Measurements from ENCODE around the gene DTNB. TPM values are rescaled to one million over a fixed set of nuclear protein-coding genes. Genes with fewer than 3 reads are reported as not detected.

The DTNB gene
- total RNA-seq, 4 donors from 2014 or later, result 5.2 to 9.9 (median 9.2) TPM

DNA sequence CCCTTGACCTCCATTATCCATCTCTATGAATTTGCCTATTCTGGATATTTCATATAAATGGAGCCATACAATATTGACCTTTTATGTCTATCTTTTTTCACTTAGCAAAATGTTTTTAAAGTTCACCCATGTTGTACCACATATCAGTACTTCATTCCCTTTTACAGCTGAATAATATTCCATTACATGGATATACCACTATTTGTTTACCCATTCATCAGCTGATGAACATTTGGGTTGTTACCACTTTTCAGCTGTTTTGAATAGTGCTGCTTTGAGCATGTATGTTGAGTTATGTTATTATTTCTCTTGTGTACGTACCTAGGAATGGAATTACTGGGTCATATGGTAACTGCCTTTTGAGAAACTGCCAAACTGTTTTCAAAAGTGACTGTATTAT is 238.0 kb downstream of the DTNB start:
- DNase-seq (ENCODE audit: low spot score) (no peak), ATAC-seq (ENCODE audit: low FRiP score) (no peak)
- TF ChIP-seq, protein P1, sequence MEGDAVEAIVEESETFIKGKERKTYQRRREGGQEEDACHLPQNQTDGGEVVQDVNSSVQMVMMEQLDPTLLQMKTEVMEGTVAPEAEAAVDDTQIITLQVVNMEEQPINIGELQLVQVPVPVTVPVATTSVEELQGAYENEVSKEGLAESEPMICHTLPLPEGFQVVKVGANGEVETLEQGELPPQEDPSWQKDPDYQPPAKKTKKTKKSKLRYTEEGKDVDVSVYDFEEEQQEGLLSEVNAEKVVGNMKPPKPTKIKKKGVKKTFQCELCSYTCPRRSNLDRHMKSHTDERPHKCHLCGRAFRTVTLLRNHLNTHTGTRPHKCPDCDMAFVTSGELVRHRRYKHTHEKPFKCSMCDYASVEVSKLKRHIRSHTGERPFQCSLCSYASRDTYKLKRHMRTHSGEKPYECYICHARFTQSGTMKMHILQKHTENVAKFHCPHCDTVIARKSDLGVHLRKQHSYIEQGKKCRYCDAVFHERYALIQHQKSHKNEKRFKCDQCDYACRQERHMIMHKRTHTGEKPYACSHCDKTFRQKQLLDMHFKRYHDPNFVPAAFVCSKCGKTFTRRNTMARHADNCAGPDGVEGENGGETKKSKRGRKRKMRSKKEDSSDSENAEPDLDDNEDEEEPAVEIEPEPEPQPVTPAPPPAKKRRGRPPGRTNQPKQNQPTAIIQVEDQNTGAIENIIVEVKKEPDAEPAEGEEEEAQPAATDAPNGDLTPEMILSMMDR (IDR thresholded peaks at IDR 0.05), result no peak

DNA sequence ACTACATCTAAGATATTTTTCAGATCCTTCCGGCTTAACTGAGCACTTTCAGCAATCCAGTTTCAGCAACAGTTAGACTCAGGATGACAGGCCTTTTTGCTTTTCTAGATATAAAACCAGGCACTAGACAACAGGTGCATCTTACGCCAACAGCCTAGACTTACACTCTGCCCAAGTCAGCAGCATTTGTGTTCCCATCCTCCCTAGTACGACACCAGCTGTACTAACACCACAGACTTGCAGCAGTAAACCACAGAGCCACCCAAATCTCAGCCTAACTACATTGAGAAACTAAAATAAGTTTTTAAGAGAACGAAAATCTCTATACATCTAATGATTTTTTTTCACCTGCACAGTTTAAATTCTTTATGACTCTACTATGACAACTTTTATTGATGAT is 241.8 kb downstream of the DTNB start:
- no peak for DNase-seq (ENCODE audit: low spot score)
- TF ChIP-seq, protein P1 (IDR thresholded peaks at IDR 0.05), result no peak
- ATAC-seq (ENCODE audit: low FRiP score), result no peak

DNA sequence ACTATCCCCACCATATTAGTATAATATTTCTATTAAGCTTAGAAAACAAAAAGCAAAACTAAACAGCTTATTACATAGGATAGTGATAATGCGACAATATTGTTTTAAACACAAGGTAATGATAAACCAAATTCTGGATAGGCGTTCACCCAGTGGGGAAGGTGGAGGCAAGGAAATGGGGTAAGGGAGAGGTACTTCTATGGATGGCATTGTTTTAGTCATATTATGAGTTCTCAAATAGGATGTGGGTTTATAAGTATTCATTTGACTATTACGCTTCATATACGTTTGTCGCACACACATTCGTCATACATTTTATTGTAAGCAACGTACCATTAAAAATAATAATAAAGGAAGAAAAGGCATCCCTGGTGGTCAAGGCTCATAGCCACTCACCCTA is 242.8 kb downstream of the DTNB start:
- TF ChIP-seq, protein P1 (IDR thresholded peaks at IDR 0.05), result no peak
- no peak for DNase-seq (ENCODE audit: low spot score)
- no peak for ATAC-seq (ENCODE audit: low FRiP score)

DNA sequence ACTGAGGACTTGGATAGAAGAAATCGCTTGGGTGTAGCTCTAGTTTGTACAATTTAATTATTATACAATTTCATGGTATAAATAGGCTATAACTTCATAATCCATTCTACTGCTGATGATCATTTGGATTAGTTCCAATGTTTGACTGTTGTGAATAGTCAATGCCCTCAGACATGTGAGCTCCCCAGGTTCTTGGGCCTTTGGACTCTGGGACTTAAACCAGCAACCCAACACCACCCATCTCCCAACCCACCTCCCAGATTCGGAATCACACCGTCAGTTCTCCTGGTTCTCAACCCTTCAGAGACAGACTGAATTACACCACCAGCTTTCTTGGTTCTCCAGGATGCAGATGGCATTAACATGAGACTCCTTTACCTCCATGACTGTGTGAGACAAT is 247.1 kb downstream of the DTNB start:
- TF ChIP-seq, protein P1 (IDR thresholded peaks at IDR 0.05), result no peak
- ATAC-seq (ENCODE audit: low FRiP score) (no peak), DNase-seq (ENCODE audit: low spot score) (no peak)

DNA sequence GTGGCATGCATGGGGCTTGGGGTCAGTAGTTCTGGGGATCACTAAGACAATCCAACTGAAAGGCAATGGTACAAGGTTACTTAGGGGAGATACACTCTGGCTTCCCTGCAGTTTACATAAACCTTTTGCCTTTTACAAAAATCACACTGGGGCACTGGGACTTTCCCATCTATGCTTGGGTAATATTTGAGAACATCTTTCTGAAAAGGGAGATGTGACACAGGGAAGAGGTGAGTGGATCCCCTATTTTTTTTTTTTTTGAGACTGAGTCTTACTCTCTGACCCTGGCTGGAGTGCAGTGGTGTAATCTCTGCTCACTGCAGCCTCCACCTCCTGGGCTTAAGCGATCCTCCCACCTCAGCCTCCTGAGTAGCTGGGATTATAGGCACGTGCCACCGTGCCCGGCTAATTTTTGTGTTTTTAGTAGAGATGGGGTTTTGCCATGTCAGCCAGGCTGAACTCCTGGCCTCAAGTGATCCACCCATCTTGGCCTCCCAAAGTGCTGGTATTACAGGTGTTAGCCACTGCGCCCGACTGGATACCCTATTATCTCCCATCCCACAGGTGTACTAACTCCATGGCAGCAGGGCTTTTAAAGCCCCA is 248.8 kb downstream of the DTNB start:
- ATAC-seq (ENCODE audit: low FRiP score), result no peak
- DNase-seq (ENCODE audit: low spot score), result no peak
- TF ChIP-seq, protein P1 (IDR thresholded peaks at IDR 0.05), result no peak

DNA sequence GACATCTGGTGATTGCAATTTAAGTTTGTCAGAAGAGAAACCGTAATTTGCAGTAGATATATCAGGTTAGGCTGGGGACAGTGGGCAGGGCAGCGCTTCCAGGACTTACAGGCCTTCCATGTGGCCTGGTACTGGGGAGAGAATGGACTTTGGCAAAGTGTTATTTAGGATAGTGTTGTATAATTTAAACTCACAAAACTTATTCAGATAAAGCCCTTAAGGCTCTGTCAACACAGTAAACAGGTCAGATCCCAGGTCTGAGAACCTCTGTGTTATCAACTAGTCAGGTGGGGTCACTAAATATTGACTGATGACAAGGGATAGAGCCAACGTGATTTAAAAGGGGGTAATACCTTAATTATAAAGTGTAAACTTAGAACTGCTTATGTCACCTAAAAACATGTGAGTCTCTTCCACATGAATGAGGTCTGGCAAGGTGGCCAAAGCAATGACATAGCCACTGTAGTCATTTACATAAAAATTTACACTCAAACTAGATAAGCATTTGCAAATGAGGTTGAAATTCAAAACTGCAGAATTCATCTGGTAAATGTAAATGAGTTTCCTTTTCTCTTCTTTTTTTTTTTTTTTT is 251.5 kb downstream of the DTNB start:
- TF ChIP-seq, protein P1 (IDR thresholded peaks at IDR 0.05), result no peak
- DNase-seq (ENCODE audit: low spot score) (no peak), ATAC-seq (ENCODE audit: low FRiP score) (no peak)

DNA sequence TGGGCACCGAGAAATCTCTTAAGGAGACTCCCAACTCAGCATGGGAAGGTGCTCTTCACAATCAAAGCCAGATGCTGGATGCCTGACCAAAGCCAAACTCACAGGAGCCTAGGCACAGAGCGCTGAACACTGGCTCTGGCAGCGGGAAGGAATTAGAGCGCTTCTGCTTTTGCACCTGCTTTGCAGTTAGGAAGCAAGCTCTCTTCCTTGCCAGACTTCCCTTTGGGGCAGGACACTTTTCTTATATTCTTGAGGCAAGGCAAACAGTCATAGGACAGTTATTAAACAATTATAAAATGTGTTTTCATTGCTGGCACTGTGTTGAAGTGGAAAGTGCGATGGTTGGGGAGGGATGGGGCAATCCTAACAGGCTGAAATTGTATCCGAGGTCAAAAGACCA is 252.1 kb downstream of the DTNB start:
- no peak for ATAC-seq (ENCODE audit: low FRiP score)
- TF ChIP-seq, protein P1 (IDR thresholded peaks at IDR 0.05), result no peak
- no peak for DNase-seq (ENCODE audit: low spot score)
